ENCODE measurements around the gene CRB3. TPM values are rescaled to one million over a fixed set of nuclear protein-coding genes. Genes with fewer than 3 reads are reported as not detected.

The CRB3 gene
- total RNA-seq, 2 donors from 2014 or later, result 23.1 to 39.3 TPM

- TF ChIP-seq POLR2A (IDR thresholded peaks at IDR 0.05), result no peak
- TF ChIP-seq POLR2AphosphoS5 (IDR thresholded peaks at IDR 0.05), result no peak
- TF ChIP-seq CTCF (IDR thresholded peaks at IDR 0.05), result no peak
- WGBS, result 11% methylated on average over 50 of the region's 52 CpGs
- no peaks in the 10 kb centered on the region for H3K4me1 ChIP-seq (replicated peaks)
- no peak overlapping the region for H3K4me3 ChIP-seq
- no peak overlapping the region for H3K27ac ChIP-seq
- H3K9me3 ChIP-seq, result no peaks in the 10 kb centered on the region
- DNase-seq (ENCODE audit: low spot score), result no peak
- no peaks in the 10 kb centered on the region for H3K36me3 ChIP-seq
- intact Hi-C loops (cut with DNase I), result no loop called here
- H3K27me3 ChIP-seq (replicated peaks; ENCODE audit: insufficient read depth), result peaks cover 14% of the 10 kb centered on the region
These were observed 11.4 kb downstream of the CRB3 start for GRCh38 chr19:6475321-6476108.

- H3K9me3 ChIP-seq, result no peaks in the 10 kb centered on the region
- H3K27me3 ChIP-seq (replicated peaks; ENCODE audit: insufficient read depth), result peaks cover 14% of the 10 kb centered on the region
- no peak overlapping the region for H3K4me3 ChIP-seq
- H3K4me1 ChIP-seq (replicated peaks), result no peaks in the 10 kb centered on the region
- 18% methylated on average over 25 of the region's 33 CpGs for WGBS
- TF ChIP-seq POLR2AphosphoS5 (IDR thresholded peaks at IDR 0.05), result no peak
- TF ChIP-seq POLR2A (IDR thresholded peaks at IDR 0.05), result no peak
- no peak for TF ChIP-seq CTCF (IDR thresholded peaks at IDR 0.05)
- H3K36me3 ChIP-seq, result no peaks in the 10 kb centered on the region
- no peak overlapping the region for H3K27ac ChIP-seq
- intact Hi-C loops (cut with DNase I), result no loop called here
- no peak for DNase-seq (ENCODE audit: low spot score)
These were observed 12.3 kb downstream of the CRB3 start for GRCh38 chr19:6476155-6476895.

GRCh38 chr19:6476896-6477431 is 12.9 kb downstream of the CRB3 start:
- no peak overlapping the region for H3K27ac ChIP-seq
- no peak overlapping the region for H3K4me3 ChIP-seq
- DNase-seq (ENCODE audit: low spot score), result no peak
- H3K36me3 ChIP-seq, result no peaks in the 10 kb centered on the region
- intact Hi-C loops (cut with DNase I), result no loop called here
- no peaks in the 10 kb centered on the region for H3K4me1 ChIP-seq (replicated peaks)
- H3K9me3 ChIP-seq, result no peaks in the 10 kb centered on the region
- TF ChIP-seq CTCF (IDR thresholded peaks at IDR 0.05) (no peak), POLR2A (IDR thresholded peaks at IDR 0.05) (no peak)
- H3K27me3 ChIP-seq (replicated peaks; ENCODE audit: insufficient read depth), result peaks cover 14% of the 10 kb centered on the region
- 22% methylated on average over 23 of the region's 29 CpGs for WGBS

- Histone ChIP-seq H3K27ac (no peak overlapping the region), H3K4me3 (no peak overlapping the region), H3K9me3 (no peaks in the 10 kb centered on the region), H3K27me3 (replicated peaks; ENCODE audit: insufficient read depth) (peaks cover 14% of the 10 kb centered on the region), H3K4me1 (replicated peaks) (no peaks in the 10 kb centered on the region), H3K36me3 (no peaks in the 10 kb centered on the region)
- TF ChIP-seq POLR2AphosphoS5 (IDR thresholded peaks at IDR 0.05) (no peak), POLR2A (IDR thresholded peaks at IDR 0.05) (no peak), CTCF (IDR thresholded peaks at IDR 0.05) (no peak)
- 86% methylated on average over 13 of the region's 13 CpGs for WGBS
- no peak for DNase-seq (ENCODE audit: low spot score)
- intact Hi-C loops (cut with DNase I), result no loop called here
These were observed 14.7 kb downstream of the CRB3 start for GRCh38 chr19:6478815-6479214.

Measured in prostate gland (tissue), 2 donors.